A549 (cell line): ENCODE measurements around the gene ERCC8. TPM values are rescaled to one million over a fixed set of nuclear protein-coding genes. Genes with fewer than 3 reads are reported as not detected.

Source experiments
- ATAC-seq, 2 experiments: fragments of 200-7000 bp in 1 of 2; fragments of >200 bp in 1 of 2; cut with Nextera tagmentation in 1 of 2; cut with Tn5 transposase in 1 of 2; 3 replicates each; pipeline versions ENCODE4 v1.8.0 to v1.9.1; 2018 to 2020; ENCODE audit warnings: mild to moderate bottlenecking in 1 of 2, moderate library complexity in 1 of 2
- CTCF ChIA-PET: fragments of 300-600 bp; sonication (Branson Sonifier 250); formaldehyde crosslinking; extraction: SDS; loops from one replicate; lab custom pipeline; 2021; ENCODE audit warnings: antibody characterized with exemption, inconsistent platforms; lab: Yijun Ruan, JAX
- POLR2A ChIA-PET: fragments of 350-600 bp; formaldehyde crosslinking; extraction: SDS; loops from one replicate; lab custom pipeline; 2021; ENCODE audit warnings: antibody characterized with exemption, inconsistent platforms; lab: Yijun Ruan, JAX
- DNase-seq, 2 experiments: peaks; one replicate each; pipeline versions ENCODE4 v3.0.0 to v3.0.0-alpha.2; 2011 to 2016; ENCODE audit warnings: low read depth in 1 of 2, low spot score in 1 of 2
- FAIRE-seq: peaks from 2 replicates; lab custom pipeline; 2011; peaks lifted over from hg19 to GRCh38; lab: Jason Lieb, UNC
- H3K27ac ChIP-seq, 2 experiments: fragments of >200 bp; sonication (Bioruptor Twin); formaldehyde crosslinking; 3 replicates each; pipeline ENCODE4 v1.5.1; 2016 to 2017
- H3K4me1 ChIP-seq: fragments of >200 bp; sonication (Bioruptor Twin); formaldehyde crosslinking; 3 replicates; pipeline ENCODE4 v1.6.1; 2016
- H3K4me2 ChIP-seq: fragments of >200 bp; sonication (Bioruptor Twin); formaldehyde crosslinking; 3 replicates; pipeline ENCODE4 v1.6.1; 2016
- H3K4me3 ChIP-seq: fragments of >200 bp; sonication (Bioruptor Twin); formaldehyde crosslinking; 3 replicates; pipeline ENCODE4 v1.5.1; 2016
- H3K9me3 ChIP-seq: fragments of >200 bp; sonication (Bioruptor Twin); formaldehyde crosslinking; 3 replicates; pipeline ENCODE4 v1.6.1; 2016
- BCL3 ChIP-seq: fragments of >200 bp; sonication (Bioruptor Twin); formaldehyde crosslinking; IDR thresholded peaks from 3 replicates; pipeline ENCODE4 v1.6.1; 2016
- BHLHE40 ChIP-seq: IDR thresholded peaks from 2 replicates; pipeline ENCODE4 v1.6.1; 2012; ENCODE audit warnings: low read depth, low read length, inconsistent platforms
- CBX2 ChIP-seq: fragments of 200-600 bp; sonication (generic); IDR thresholded peaks from 2 replicates; pipeline ENCODE4 v1.6.1; 2016; ENCODE audit warnings: low read depth, mild to moderate bottlenecking, borderline replicate concordance
- CHD2 ChIP-seq: fragments of 150-350 bp; IDR thresholded peaks from 2 replicates; pipeline ENCODE4 v1.6.1; 2014; ENCODE audit warnings: low read length; ENCODE audit not compliant: partially characterized antibody
- CTCF ChIP-seq: fragments of >200 bp; sonication (Bioruptor Twin); formaldehyde crosslinking; IDR thresholded peaks from 3 replicates; pipeline ENCODE4 v1.5.1; 2016
- ESRRA ChIP-seq: fragments of 150-350 bp; IDR thresholded peaks from 2 replicates; pipeline ENCODE4 v1.6.1; 2014; ENCODE audit warnings: mild to moderate bottlenecking, low read length, borderline replicate concordance
- HDAC2 ChIP-seq: fragments of 200-600 bp; sonication (generic); IDR thresholded peaks from 2 replicates; pipeline ENCODE4 v1.6.1; 2016
- HES2 ChIP-seq: fragments of >200 bp; sonication (Bioruptor Twin); formaldehyde crosslinking; IDR thresholded peaks from 2 replicates; pipeline ENCODE4 v1.6.1; 2016
- HOXB5 ChIP-seq: fragments of 250-450 bp; sonication (Bioruptor Pico); IDR thresholded peaks from 2 replicates; pipeline ENCODE4 v1.5.0; 2020; ENCODE audit warnings: mild to moderate bottlenecking, moderate library complexity
- MAZ ChIP-seq: fragments of 150-350 bp; IDR thresholded peaks from 2 replicates; pipeline ENCODE4 v1.6.1; 2014; ENCODE audit warnings: antibody characterized with exemption, low read depth, low read length, borderline replicate concordance
- NPAS2 ChIP-seq: fragments of 250-450 bp; sonication (Bioruptor Pico); IDR thresholded peaks from 2 replicates; pipeline ENCODE4 v1.8.0; 2022; ENCODE audit warnings: mild to moderate bottlenecking, moderate library complexity, borderline replicate concordance
- NR3C1 ChIP-seq: fragments of >200 bp; sonication (Bioruptor Twin); formaldehyde crosslinking; IDR thresholded peaks from 3 replicates; pipeline ENCODE4 v1.6.1; 2017
- POLR2AphosphoS2 ChIP-seq: conservative IDR thresholded peaks from 2 replicates; pipeline ENCODE4 v1.6.1; 2012; ENCODE audit warnings: low read length, improper control_type of control experiment, inconsistent platforms
- SMC3 ChIP-seq: fragments of >200 bp; sonication (Bioruptor Twin); formaldehyde crosslinking; IDR thresholded peaks from 3 replicates; pipeline ENCODE4 v1.6.1; 2018; ENCODE audit warnings: inconsistent platforms
- TFCP2L1 ChIP-seq: fragments of 250-450 bp; sonication (Bioruptor Pico); IDR thresholded peaks from 2 replicates; pipeline ENCODE4 v1.5.0; 2021; ENCODE audit warnings: mild to moderate bottlenecking
- USF2 ChIP-seq: fragments of 450-650 bp; IDR thresholded peaks from 2 replicates; pipeline ENCODE4 v1.6.1; 2014; ENCODE audit warnings: antibody characterized with exemption
- WGBS: methylation state at CpG from one replicate; pipeline ENCODE4 v1.1.6; 2017; ENCODE audit errors: missing lambda C conversion rate; 5-methylcytosine and 5-hydroxymethylcytosine counted together
- polyA plus RNA-seq, 4 experiments: library from polyadenylated mRNA; depleted of rRNA in 3 of 4; stranded (reverse); fragments of >200 nt; fragmentation: RNase III in 1 of 4; extraction: RNeasy Plus Mini Kit Qiagen cat#74134 plus additional on column Dnase treatment in 1 of 4; gene quantifications; 2 replicates in 3 of 4; 3 replicates in 1 of 4; pipeline ENCODE4 v1.2.3, GENCODE V29; 2011 to 2017
- TF ChIP-seq, protein P1 (sequence below): IDR thresholded peaks from 2 replicates; pipeline ENCODE4 v1.6.1; 2012
- TF ChIP-seq, protein P2 (sequence below): fragments of 250-450 bp; sonication (Bioruptor Pico); IDR thresholded peaks from 2 replicates; pipeline ENCODE4 v1.5.0; 2021; ENCODE audit warnings: mild to moderate bottlenecking, moderate library complexity, borderline replicate concordance
- TF ChIP-seq, protein P3 (sequence below): IDR thresholded peaks from 2 replicates; pipeline ENCODE4 v1.6.1; 2012
- TF ChIP-seq, protein P4 (sequence below): fragments of 250-450 bp; sonication (Bioruptor Pico); IDR thresholded peaks from 2 replicates; pipeline ENCODE4 v1.5.0; 2020; ENCODE audit warnings: low read depth, mild to moderate bottlenecking, moderate library complexity

The ERCC8 gene
- polyA plus RNA-seq, 2 of the 4 experiments (the other 2 are of a cell fraction) = 22.9 to 31.5 TPM

GRCh38 chr5:60978968-60979367, 34.1 kb upstream of the ERCC8 start:
- TF ChIP-seq NPAS2 (CRISPR knock-in tag) (no peak), CHD2 (no peak), HOXB5 (CRISPR knock-in tag) (no peak)
- TF ChIP-seq, protein P1, sequence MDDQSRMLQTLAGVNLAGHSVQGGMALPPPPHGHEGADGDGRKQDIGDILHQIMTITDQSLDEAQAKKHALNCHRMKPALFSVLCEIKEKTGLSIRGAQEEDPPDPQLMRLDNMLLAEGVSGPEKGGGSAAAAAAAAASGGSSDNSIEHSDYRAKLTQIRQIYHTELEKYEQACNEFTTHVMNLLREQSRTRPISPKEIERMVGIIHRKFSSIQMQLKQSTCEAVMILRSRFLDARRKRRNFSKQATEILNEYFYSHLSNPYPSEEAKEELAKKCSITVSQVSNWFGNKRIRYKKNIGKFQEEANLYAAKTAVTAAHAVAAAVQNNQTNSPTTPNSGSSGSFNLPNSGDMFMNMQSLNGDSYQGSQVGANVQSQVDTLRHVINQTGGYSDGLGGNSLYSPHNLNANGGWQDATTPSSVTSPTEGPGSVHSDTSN = no peak
- TF ChIP-seq, protein P2, sequence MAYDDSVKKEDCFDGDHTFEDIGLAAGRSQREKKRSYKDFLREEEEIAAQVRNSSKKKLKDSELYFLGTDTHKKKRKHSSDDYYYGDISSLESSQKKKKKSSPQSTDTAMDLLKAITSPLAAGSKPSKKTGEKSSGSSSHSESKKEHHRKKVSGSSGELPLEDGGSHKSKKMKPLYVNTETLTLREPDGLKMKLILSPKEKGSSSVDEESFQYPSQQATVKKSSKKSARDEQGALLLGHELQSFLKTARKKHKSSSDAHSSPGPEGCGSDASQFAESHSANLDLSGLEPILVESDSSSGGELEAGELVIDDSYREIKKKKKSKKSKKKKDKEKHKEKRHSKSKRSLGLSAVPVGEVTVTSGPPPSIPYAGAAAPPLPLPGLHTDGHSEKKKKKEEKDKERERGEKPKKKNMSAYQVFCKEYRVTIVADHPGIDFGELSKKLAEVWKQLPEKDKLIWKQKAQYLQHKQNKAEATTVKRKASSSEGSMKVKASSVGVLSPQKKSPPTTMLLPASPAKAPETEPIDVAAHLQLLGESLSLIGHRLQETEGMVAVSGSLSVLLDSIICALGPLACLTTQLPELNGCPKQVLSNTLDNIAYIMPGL (CRISPR knock-in tag) = no peak
- Histone ChIP-seq H3K4me3 (no peak overlapping the region), H3K4me2 (no peak overlapping the region), H3K27ac (no peak overlapping the region), H3K9me3 (0 out of 3 replicates have a peak, but pooled peaks cover 8% of the 10 kb centered on the region), H3K4me1 (no peaks in the 10 kb centered on the region)
- DNase-seq (no peak), ATAC-seq (no peak), FAIRE-seq (no peak)
- POLR2A ChIA-PET = no interaction called here
- CTCF ChIA-PET = no interaction called here
- WGBS = 100% methylated on average over 1 of the region's 1 CpG

GRCh38 chr5:60977956-60978737, 33.3 kb upstream of the ERCC8 start:
- Histone ChIP-seq H3K4me3 (no peak overlapping the region), H3K9me3 (0 out of 3 replicates have a peak, but pooled peaks cover 8% of the 10 kb centered on the region), H3K4me1 (no peaks in the 10 kb centered on the region), H3K4me2 (no peak overlapping the region), H3K27ac (no peak overlapping the region)
- FAIRE-seq (no peak), ATAC-seq (no peak), DNase-seq (no peak)
- ChIA-PET POLR2A (no interaction called here), CTCF (interaction anchor here (1.2 kb wide), 1 partner anchor 9 kb away, joined by 3 read pairs; no protein-coding TSS in a partner anchor)
- TF ChIP-seq POLR2AphosphoS2 = no peak
- TF ChIP-seq CBX2 = no peak
- TF ChIP-seq HDAC2 = no peak
- TF ChIP-seq MAZ = no peak
- TF ChIP-seq, protein P3, sequence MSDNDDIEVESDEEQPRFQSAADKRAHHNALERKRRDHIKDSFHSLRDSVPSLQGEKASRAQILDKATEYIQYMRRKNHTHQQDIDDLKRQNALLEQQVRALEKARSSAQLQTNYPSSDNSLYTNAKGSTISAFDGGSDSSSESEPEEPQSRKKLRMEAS = no peak
- no peak for TF ChIP-seq TFCP2L1
- TF ChIP-seq, protein P1 = no peak
- TF ChIP-seq BHLHE40 = no peak
- no peak for TF ChIP-seq BCL3
- TF ChIP-seq ESRRA = no peak
- no peak for TF ChIP-seq NR3C1
- no peak for TF ChIP-seq SMC3
- TF ChIP-seq, protein P4, sequence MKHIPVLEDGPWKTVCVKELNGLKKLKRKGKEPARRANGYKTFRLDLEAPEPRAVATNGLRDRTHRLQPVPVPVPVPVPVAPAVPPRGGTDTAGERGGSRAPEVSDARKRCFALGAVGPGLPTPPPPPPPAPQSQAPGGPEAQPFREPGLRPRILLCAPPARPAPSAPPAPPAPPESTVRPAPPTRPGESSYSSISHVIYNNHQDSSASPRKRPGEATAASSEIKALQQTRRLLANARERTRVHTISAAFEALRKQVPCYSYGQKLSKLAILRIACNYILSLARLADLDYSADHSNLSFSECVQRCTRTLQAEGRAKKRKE (CRISPR knock-in tag) = no peak
- no peak for TF ChIP-seq HES2
- no peak for TF ChIP-seq USF2
- TF ChIP-seq CTCF = no peak
- 94% methylated on average over 8 of the region's 9 CpGs for WGBS
